NCI-H2227 (cell line): Measurements from ENCODE around the gene STXBP1.

Experiments used
- DNase-seq: peaks from one replicate; lab custom pipeline; 2025; ENCODE audit not compliant: unreplicated experiment; lab: John Stamatoyannopoulos, UW

STXBP1 gene

GRCh38 chr9:127651697-127652610 is 39.9 kb downstream of the STXBP1 start:
- DNase-seq: no peak

GRCh38 chr9:127652733-127653132 is 40.7 kb downstream of the STXBP1 start:
- DNase-seq: no peak

- no peak for DNase-seq
Measured at GRCh38 chr9:127654619-127655018, 42.5 kb downstream of the STXBP1 start.

- no peak for DNase-seq
Measured at GRCh38 chr9:127658428-127658827, 46.4 kb downstream of the STXBP1 start.

GRCh38 chr9:127660886-127661741 is 49.0 kb downstream of the STXBP1 start:
- DNase-seq: peak; percentile 88

GRCh38 chr9:127662617-127663016 is 50.5 kb downstream of the STXBP1 start:
- no peak for DNase-seq

- no peak for DNase-seq
Measured at GRCh38 chr9:127664324-127664677, 52.2 kb downstream of the STXBP1 start.

GRCh38 chr9:127664678-127665507 is 52.8 kb downstream of the STXBP1 start:
- no peak for DNase-seq

- no peak for DNase-seq
Measured at GRCh38 chr9:127667127-127667844, 55.2 kb downstream of the STXBP1 start.

- DNase-seq: no peak
Measured at GRCh38 chr9:127667906-127668305, 55.8 kb downstream of the STXBP1 start.

GRCh38 chr9:127673234-127673633 is 61.2 kb downstream of the STXBP1 start:
- DNase-seq: no peak

- no peak for DNase-seq
Measured at GRCh38 chr9:127676638-127677037, 64.6 kb downstream of the STXBP1 start.

- no peak for DNase-seq
Measured at GRCh38 chr9:127679506-127679905, 67.4 kb downstream of the STXBP1 start.

GRCh38 chr9:127680226-127680625 is 68.1 kb downstream of the STXBP1 start:
- no peak for DNase-seq

- no peak for DNase-seq
Measured at GRCh38 chr9:127680846-127681245, 68.8 kb downstream of the STXBP1 start.

- no peak for DNase-seq
Measured at GRCh38 chr9:127682351-127683136, 70.5 kb downstream of the STXBP1 start.

GRCh38 chr9:127683723-127684122 is 71.6 kb downstream of the STXBP1 start:
- DNase-seq: no peak

GRCh38 chr9:127684576-127684975 is 72.5 kb downstream of the STXBP1 start:
- no peak for DNase-seq

- no peak for DNase-seq
Measured at GRCh38 chr9:127686461-127687393, 74.7 kb downstream of the STXBP1 start.
